Liver (tissue), 9 donors: Measurements from ENCODE around the gene OR5K1. TPM values are rescaled to one million over a fixed set of nuclear protein-coding genes. Genes with fewer than 3 reads are reported as not detected.

Source experiments
- DNase-seq: peaks from one replicate; pipeline ENCODE4 v3.0.0-alpha.2; 2017; ENCODE audit warnings: low spot score
- H3K27ac ChIP-seq, 2 donors: one replicate each; pipeline ENCODE4 v1.7.0; 2013; ENCODE audit warnings: inconsistent platforms in 2 of 2, low read length in 2 of 2, control low read depth in 1 of 2, low read depth in 1 of 2, mild to moderate bottlenecking in 1 of 2
- H3K27me3 ChIP-seq, 4 donors: one replicate each; pipeline versions ENCODE4 v1.6.1 to v1.7.0; 2013; ENCODE audit warnings: low read length in 3 of 4, inconsistent platforms in 1 of 4, mild to moderate bottlenecking in 1 of 4, moderate library complexity in 1 of 4; ENCODE audit not compliant: control insufficient read depth in 4 of 4, insufficient read depth in 4 of 4
- H3K36me3 ChIP-seq, 4 donors: one replicate each; pipeline versions ENCODE4 v1.6.1 to v1.7.0; 2013; ENCODE audit warnings: low read length in 3 of 4, mild to moderate bottlenecking in 3 of 4, low read depth in 1 of 4, moderate library complexity in 1 of 4; ENCODE audit not compliant: control insufficient read depth in 4 of 4, insufficient read depth in 3 of 4
- H3K4me1 ChIP-seq, 4 donors: one replicate each; pipeline versions ENCODE4 v1.6.1 to v1.7.0; 2013; ENCODE audit warnings: low read length in 3 of 4, mild to moderate bottlenecking in 3 of 4, moderate library complexity in 1 of 4; ENCODE audit not compliant: control insufficient read depth in 4 of 4, insufficient read depth in 4 of 4
- H3K4me3 ChIP-seq, 3 donors: one replicate each; pipeline versions ENCODE4 v1.6.1 to v1.7.0; 2013; ENCODE audit warnings: low read length in 3 of 3, control low read depth in 1 of 3, low read depth in 1 of 3, mild to moderate bottlenecking in 1 of 3
- H3K9ac ChIP-seq, 2 donors: one replicate each; pipeline ENCODE4 v1.7.0; 2013; ENCODE audit warnings: low read length in 2 of 2, mild to moderate bottlenecking in 2 of 2, moderate library complexity in 2 of 2, control low read depth in 1 of 2, low read depth in 1 of 2
- H3K9me3 ChIP-seq, 4 donors: one replicate each; pipeline versions ENCODE4 v1.6.1 to v1.7.0; 2013; ENCODE audit warnings: low read length in 3 of 4; ENCODE audit not compliant: control insufficient read depth in 4 of 4
- ATF3 ChIP-seq: IDR thresholded peaks from 2 replicates; pipeline ENCODE4 v1.6.1; 2016; ENCODE audit warnings: antibody characterized with exemption
- CTCF ChIP-seq: fragments of 150-350 bp; IDR thresholded peaks from 2 replicates; pipeline ENCODE4 v1.5.1; 2017; ENCODE audit warnings: improper control_type of control experiment, low read depth, low read length; ENCODE audit not compliant: missing input control
- EGR1 ChIP-seq, 2 donors: IDR thresholded peaks; 2 replicates each; pipeline ENCODE4 v1.6.1; 2016 to 2018; ENCODE audit warnings: antibody characterized with exemption in 2 of 2, low read depth in 2 of 2
- FOXA1 ChIP-seq: IDR thresholded peaks from 2 replicates; pipeline ENCODE4 v1.6.1; 2016; ENCODE audit warnings: antibody characterized with exemption
- GABPA ChIP-seq, 2 donors: IDR thresholded peaks in 1 of 2; conservative IDR thresholded peaks in 1 of 2; 2 replicates each; pipeline ENCODE4 v1.6.1; 2016; ENCODE audit warnings: antibody characterized with exemption in 2 of 2, mild to moderate bottlenecking in 1 of 2, moderate library complexity in 1 of 2
- HNF4A ChIP-seq, 2 donors: conservative IDR thresholded peaks; 2 replicates each; pipeline ENCODE4 v1.6.1; 2016; ENCODE audit warnings: antibody characterized with exemption in 2 of 2, mild to moderate bottlenecking in 2 of 2
- HNF4G ChIP-seq: IDR thresholded peaks from 2 replicates; pipeline ENCODE4 v1.6.1; 2016; ENCODE audit warnings: antibody characterized with exemption
- NR2F2 ChIP-seq: IDR thresholded peaks from 2 replicates; pipeline ENCODE4 v1.6.1; 2016; ENCODE audit warnings: antibody characterized with exemption
- RAD21 ChIP-seq, 2 donors: IDR thresholded peaks; 2 replicates each; pipeline ENCODE4 v1.6.1; 2016; ENCODE audit warnings: antibody characterized with exemption in 2 of 2, mild to moderate bottlenecking in 2 of 2
- RXRA ChIP-seq, 2 donors: IDR thresholded peaks; 2 replicates each; pipeline ENCODE4 v1.6.1; 2017 to 2018; ENCODE audit warnings: antibody characterized with exemption in 2 of 2, mild to moderate bottlenecking in 1 of 2
- SP1 ChIP-seq: IDR thresholded peaks from 2 replicates; pipeline ENCODE4 v1.6.1; 2018; ENCODE audit warnings: antibody characterized with exemption, mild to moderate bottlenecking
- TAF1 ChIP-seq: conservative IDR thresholded peaks from 2 replicates; pipeline ENCODE4 v1.6.1; 2016; ENCODE audit warnings: antibody characterized with exemption, mild to moderate bottlenecking
- YY1 ChIP-seq: IDR thresholded peaks from 2 replicates; pipeline ENCODE4 v1.6.1; 2016; ENCODE audit warnings: antibody characterized with exemption, mild to moderate bottlenecking
- WGBS: extraction: QIAGEN DNeasy Blood & Tissue Kit; methylation state at CpG from one replicate; pipeline ENCODE4 v1.1.7; 2013; 5-methylcytosine and 5-hydroxymethylcytosine counted together
- polyA plus RNA-seq, 2 donors: library from polyadenylated mRNA; stranded (reverse) in 1 of 2; unstranded in 1 of 2; fragments of 200-250 nt in 1 of 2; fragments of >200 nt in 1 of 2; fragmentation: Nextera tagmentation in 1 of 2; extraction: Ambion mirVana in 1 of 2; gene quantifications; one replicate each; pipeline versions ENCODE4 v1.2.1 to v1.2.3, GENCODE V29; 2013 to 2015
- total RNA-seq, 2 donors: library from RNA; depleted of rRNA; stranded (reverse); fragments of >200 nt; gene quantifications; one replicate each; pipeline ENCODE4 v1.2.3, GENCODE V29; 2014
- TF ChIP-seq, protein P1 (sequence below): IDR thresholded peaks from 2 replicates; pipeline ENCODE4 v1.6.1; 2016; ENCODE audit warnings: antibody characterized with exemption
- TF ChIP-seq, protein P2 (sequence below): IDR thresholded peaks from 2 replicates; pipeline ENCODE4 v1.6.1; 2016; ENCODE audit warnings: antibody characterized with exemption
- TF ChIP-seq, protein P3 (sequence below): IDR thresholded peaks from 2 replicates; pipeline ENCODE4 v1.6.1; 2016; ENCODE audit warnings: antibody characterized with exemption, mild to moderate bottlenecking
- donor health status: healthy.
- donor health status: healthy.
- donor health status: healthy.
- donor health status: healthy.
- donor health status: healthy.

Gene OR5K1
- total and polyA plus RNA-seq, 4 donors, result not detected

DNA sequence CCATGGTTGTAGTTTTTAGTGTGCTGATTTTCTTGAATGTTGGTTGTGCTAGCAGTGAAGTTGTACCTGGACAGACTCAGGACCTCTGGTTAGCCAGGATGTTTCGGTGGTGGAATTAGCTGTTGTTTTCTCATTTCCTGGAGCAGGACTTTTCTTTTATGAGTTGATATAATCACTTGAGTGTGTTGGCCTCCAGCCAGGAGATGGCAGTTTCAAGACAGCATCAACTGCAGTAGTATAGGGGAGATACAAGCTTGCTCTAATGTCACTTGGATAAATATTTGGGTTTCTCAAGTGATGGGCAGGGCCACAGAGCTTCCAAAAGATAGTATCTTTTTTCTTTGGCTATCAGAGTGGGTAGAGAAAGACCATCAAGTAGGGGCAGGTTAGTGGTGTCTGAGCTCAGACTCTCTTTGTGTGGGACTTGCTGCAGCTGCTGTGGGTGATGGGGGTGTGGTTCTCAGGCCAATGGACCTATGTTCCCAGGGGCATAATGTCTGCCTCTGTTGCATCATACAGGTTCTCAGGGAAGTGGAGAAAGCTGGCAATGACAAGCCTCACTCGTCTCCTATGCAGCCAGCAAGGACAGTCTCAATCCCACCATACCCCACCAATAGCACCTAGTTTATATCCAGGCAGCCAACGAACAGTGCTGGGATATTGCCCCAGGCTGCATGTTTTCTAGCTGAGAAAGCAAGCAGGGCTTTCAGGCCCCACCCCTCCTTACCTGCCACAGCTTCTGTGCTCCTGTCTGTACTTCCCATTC, 19.9 kb downstream of the OR5K1 start:
- no peaks in the 10 kb centered on the region for H3K4me1 ChIP-seq
- 61% methylated on average over 3 of the region's 3 CpGs for WGBS
- no peak for TF ChIP-seq TAF1
- no peak for TF ChIP-seq ATF3
- no peak for TF ChIP-seq HNF4A (conservative IDR thresholded peaks at IDR 0.05)
- TF ChIP-seq GABPA (IDR thresholded peaks at IDR 0.05 in 1 of 2, conservative IDR thresholded peaks at IDR 0.05 in 1 of 2), result no peak
- TF ChIP-seq RAD21 (IDR thresholded peaks at IDR 0.05), result no peak
- TF ChIP-seq CTCF, result no peak
- no peak for TF ChIP-seq FOXA1
- TF ChIP-seq SP1, result no peak
- TF ChIP-seq, protein P1, sequence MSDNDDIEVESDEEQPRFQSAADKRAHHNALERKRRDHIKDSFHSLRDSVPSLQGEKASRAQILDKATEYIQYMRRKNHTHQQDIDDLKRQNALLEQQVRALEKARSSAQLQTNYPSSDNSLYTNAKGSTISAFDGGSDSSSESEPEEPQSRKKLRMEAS, result no peak
- no peak for TF ChIP-seq YY1
- TF ChIP-seq RXRA (IDR thresholded peaks at IDR 0.05), result no peak
- peaks cover 0 to 6% (median 0%) of the 10 kb centered on the region in 4 donors for H3K27me3 ChIP-seq
- H3K9me3 ChIP-seq, result peaks cover 0 to 8% (median 2%) of the 10 kb centered on the region in 4 donors
- no peak overlapping the region for H3K9ac ChIP-seq
- no peak for DNase-seq
- no peak overlapping the region for H3K27ac ChIP-seq
- H3K36me3 ChIP-seq, result no peaks in the 10 kb centered on the region
- no peak overlapping the region for H3K4me3 ChIP-seq

- no peaks in the 10 kb centered on the region for H3K36me3 ChIP-seq
- WGBS, result 78% methylated on average over 3 of the region's 3 CpGs
- H3K9me3 ChIP-seq, result peaks cover 0 to 4% (median 3%) of the 10 kb centered on the region in 4 donors
- H3K4me1 ChIP-seq, result no peaks in the 10 kb centered on the region
- H3K27ac ChIP-seq, result no peak overlapping the region
- H3K4me3 ChIP-seq, result no peak overlapping the region
- H3K9ac ChIP-seq, result no peak overlapping the region
- H3K27me3 ChIP-seq, result peaks cover 0 to 6% (median 0%) of the 10 kb centered on the region in 4 donors
- no peak for DNase-seq
- TF ChIP-seq HNF4G, result no peak
- TF ChIP-seq EGR1 (IDR thresholded peaks at IDR 0.05; ENCODE audit: low read depth in 2 of 2), result no peak
- TF ChIP-seq, protein P2, sequence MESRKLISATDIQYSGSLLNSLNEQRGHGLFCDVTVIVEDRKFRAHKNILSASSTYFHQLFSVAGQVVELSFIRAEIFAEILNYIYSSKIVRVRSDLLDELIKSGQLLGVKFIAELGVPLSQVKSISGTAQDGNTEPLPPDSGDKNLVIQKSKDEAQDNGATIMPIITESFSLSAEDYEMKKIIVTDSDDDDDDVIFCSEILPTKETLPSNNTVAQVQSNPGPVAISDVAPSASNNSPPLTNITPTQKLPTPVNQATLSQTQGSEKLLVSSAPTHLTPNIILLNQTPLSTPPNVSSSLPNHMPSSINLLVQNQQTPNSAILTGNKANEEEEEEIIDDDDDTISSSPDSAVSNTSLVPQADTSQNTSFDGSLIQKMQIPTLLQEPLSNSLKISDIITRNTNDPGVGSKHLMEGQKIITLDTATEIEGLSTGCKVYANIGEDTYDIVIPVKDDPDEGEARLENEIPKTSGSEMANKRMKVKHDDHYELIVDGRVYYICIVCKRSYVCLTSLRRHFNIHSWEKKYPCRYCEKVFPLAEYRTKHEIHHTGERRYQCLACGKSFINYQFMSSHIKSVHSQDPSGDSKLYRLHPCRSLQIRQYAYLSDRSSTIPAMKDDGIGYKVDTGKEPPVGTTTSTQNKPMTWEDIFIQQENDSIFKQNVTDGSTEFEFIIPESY, result no peak
- TF ChIP-seq NR2F2, result no peak
- no peak for TF ChIP-seq ATF3
- no peak for TF ChIP-seq FOXA1
- TF ChIP-seq, protein P1, result no peak
- TF ChIP-seq, protein P3, sequence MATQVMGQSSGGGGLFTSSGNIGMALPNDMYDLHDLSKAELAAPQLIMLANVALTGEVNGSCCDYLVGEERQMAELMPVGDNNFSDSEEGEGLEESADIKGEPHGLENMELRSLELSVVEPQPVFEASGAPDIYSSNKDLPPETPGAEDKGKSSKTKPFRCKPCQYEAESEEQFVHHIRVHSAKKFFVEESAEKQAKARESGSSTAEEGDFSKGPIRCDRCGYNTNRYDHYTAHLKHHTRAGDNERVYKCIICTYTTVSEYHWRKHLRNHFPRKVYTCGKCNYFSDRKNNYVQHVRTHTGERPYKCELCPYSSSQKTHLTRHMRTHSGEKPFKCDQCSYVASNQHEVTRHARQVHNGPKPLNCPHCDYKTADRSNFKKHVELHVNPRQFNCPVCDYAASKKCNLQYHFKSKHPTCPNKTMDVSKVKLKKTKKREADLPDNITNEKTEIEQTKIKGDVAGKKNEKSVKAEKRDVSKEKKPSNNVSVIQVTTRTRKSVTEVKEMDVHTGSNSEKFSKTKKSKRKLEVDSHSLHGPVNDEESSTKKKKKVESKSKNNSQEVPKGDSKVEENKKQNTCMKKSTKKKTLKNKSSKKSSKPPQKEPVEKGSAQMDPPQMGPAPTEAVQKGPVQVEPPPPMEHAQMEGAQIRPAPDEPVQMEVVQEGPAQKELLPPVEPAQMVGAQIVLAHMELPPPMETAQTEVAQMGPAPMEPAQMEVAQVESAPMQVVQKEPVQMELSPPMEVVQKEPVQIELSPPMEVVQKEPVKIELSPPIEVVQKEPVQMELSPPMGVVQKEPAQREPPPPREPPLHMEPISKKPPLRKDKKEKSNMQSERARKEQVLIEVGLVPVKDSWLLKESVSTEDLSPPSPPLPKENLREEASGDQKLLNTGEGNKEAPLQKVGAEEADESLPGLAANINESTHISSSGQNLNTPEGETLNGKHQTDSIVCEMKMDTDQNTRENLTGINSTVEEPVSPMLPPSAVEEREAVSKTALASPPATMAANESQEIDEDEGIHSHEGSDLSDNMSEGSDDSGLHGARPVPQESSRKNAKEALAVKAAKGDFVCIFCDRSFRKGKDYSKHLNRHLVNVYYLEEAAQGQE, result no peak
Observed at GRCh38 chr3:98483626-98484025, 20.6 kb downstream of the OR5K1 start.
